AG10803 (cell line): ENCODE data around the gene CPT1B.
A peak's percentile ranks its signal among the peaks of the same experiment; 100 is the strongest.

Experiments
- DNase-seq: peaks from one replicate; pipeline ENCODE4 v3.0.0; 2010; ENCODE audit warnings: low read depth
- H3K4me3 ChIP-seq: 2 replicates; pipeline ENCODE4 v1.5.1; 2011; ENCODE audit warnings: mild to moderate bottlenecking, low read length, control low read depth
- CTCF ChIP-seq: conservative IDR thresholded peaks from 2 replicates; pipeline ENCODE4 v1.5.1; 2011; ENCODE audit warnings: mild to moderate bottlenecking, low read length, control low read depth, inconsistent platforms

CPT1B gene

GRCh38 chr22:50603511-50604255 lies 25.5 kb upstream of the CPT1B start:
- TF ChIP-seq CTCF, result no peak
- H3K4me3 ChIP-seq, result no peak overlapping the region
- DNase-seq, result no peak

GRCh38 chr22:50602338-50602700 lies 24.1 kb upstream of the CPT1B start:
- no peak for TF ChIP-seq CTCF
- no peak for DNase-seq
- no peak overlapping the region for H3K4me3 ChIP-seq

- no peak for TF ChIP-seq CTCF
Observed at GRCh38 chr22:50601669-50602337, 23.6 kb upstream of the CPT1B start.

GRCh38 chr22:50600967-50601668 lies 22.9 kb upstream of the CPT1B start:
- H3K4me3 ChIP-seq, result no peak overlapping the region
- no peak for DNase-seq
- TF ChIP-seq CTCF, result no peak

More at GRCh38 chr22:50601669-50602337, 23.6 kb upstream of the CPT1B start:
- no peak overlapping the region for H3K4me3 ChIP-seq
- no peak for DNase-seq

GRCh38 chr22:50600538-50600937 lies 22.3 kb upstream of the CPT1B start, which contains the start of gene MAPK8IP2:
Gene MAPK8IP2, plus strand, starts transcription at chr22:50600793. Its CDS starts 26 bp downstream, at chr22:50600819.
- TF ChIP-seq CTCF, result no peak
- DNase-seq, result no peak
- H3K4me3 ChIP-seq, result peak within 1 kb of the TSS; percentile 15; the same call in 1 of the 2 replicates

GRCh38 chr22:50599816-50600455 lies 21.7 kb upstream of the CPT1B start:
- no peak for TF ChIP-seq CTCF
- no peak for DNase-seq
- no peak overlapping the region for H3K4me3 ChIP-seq
